Measurements from ENCODE around the gene CCDC78.

- TF ChIP-seq CTCF (IDR thresholded peaks at IDR 0.05) (no peak), POLR2A (IDR thresholded peaks at IDR 0.05) (no peak)
These were observed 22.2 kb downstream of the CCDC78 start for GRCh38 chr16:704047-704446.
